Type B pancreatic cell (in vitro differentiated cells): Measurements from ENCODE around the gene TOMM40L. TPM values are rescaled to one million over a fixed set of nuclear protein-coding genes. Genes with fewer than 3 reads are reported as not detected.

Source experiments
- DNase-seq: peaks from one replicate; pipeline ENCODE4 v3.0.0; 2021; ENCODE audit warnings: mixed read lengths; ENCODE audit not compliant: unreplicated experiment; ENCODE audit errors: extremely low spot score
- H3K27ac Mint-ChIP-seq: 2 replicates; pipeline ENCODE4 v1.8.0; 2021; ENCODE audit warnings: mild to moderate bottlenecking, mixed read lengths
- H3K27me3 Mint-ChIP-seq: 2 replicates; pipeline ENCODE4 v1.8.0; 2021; ENCODE audit warnings: mixed read lengths
- H3K36me3 Mint-ChIP-seq: 2 replicates; pipeline ENCODE4 v1.8.0; 2021; ENCODE audit warnings: mixed read lengths
- H3K4me1 Mint-ChIP-seq: one replicate; pipeline ENCODE4 v1.8.0; 2021; ENCODE audit warnings: mixed read lengths; ENCODE audit not compliant: unreplicated experiment
- H3K4me3 Mint-ChIP-seq: 2 replicates; pipeline ENCODE4 v1.8.0; 2021; ENCODE audit warnings: mild to moderate bottlenecking, mixed read lengths
- H3K9me3 Mint-ChIP-seq: 2 replicates; pipeline ENCODE4 v1.8.0; 2021; ENCODE audit warnings: mixed read lengths
- CTCF ChIP-seq: fragments of 200-600 bp; sonication (generic); conservative IDR thresholded peaks from 2 replicates; pipeline ENCODE4 v1.5.0; 2021; ENCODE audit warnings: antibody characterized with exemption, mild to moderate bottlenecking
- microRNA-seq: library from miRNA; unstranded; fragments of <30 nt; microRNA quantifications from one replicate; pipeline ENCODE4, GENCODE V29; 2020
- total RNA-seq: library from RNA; stranded (reverse); gene quantifications from 2 replicates; pipeline ENCODE4 v1.2.1, GENCODE V29; 2021; ENCODE audit warnings: low replicate concordance

Gene TOMM40L
- total RNA-seq, 1 donor from 2014 or later = 13.6 TPM

GRCh38 chr1:161266836-161267235 is 41.0 kb downstream of the TOMM40L start:
- Mint-ChIP-seq H3K27ac (no peak overlapping the region), H3K27me3 (peaks cover 9% of the 10 kb centered on the region), H3K4me3 (no peak overlapping the region), H3K9me3 (no peaks in the 10 kb centered on the region), H3K4me1 (peaks cover 9% of the 10 kb centered on the region), H3K36me3 (no peaks in the 10 kb centered on the region)
- DNase-seq = no peak
- no peak for TF ChIP-seq CTCF

GRCh38 chr1:161267321-161267720 is 41.5 kb downstream of the TOMM40L start:
- no peaks in the 10 kb centered on the region for H3K36me3 Mint-ChIP-seq
- H3K27me3 Mint-ChIP-seq = peaks cover 7% of the 10 kb centered on the region
- peaks cover 9% of the 10 kb centered on the region for H3K4me1 Mint-ChIP-seq
- H3K27ac Mint-ChIP-seq = no peak overlapping the region
- DNase-seq = no peak
- H3K9me3 Mint-ChIP-seq = no peaks in the 10 kb centered on the region
- no peak overlapping the region for H3K4me3 Mint-ChIP-seq
- TF ChIP-seq CTCF = no peak

GRCh38 chr1:161273402-161273801 is 47.5 kb downstream of the TOMM40L start:
- no peak for TF ChIP-seq CTCF
- no peaks in the 10 kb centered on the region for H3K36me3 Mint-ChIP-seq

GRCh38 chr1:161274874-161275273 is 49.0 kb downstream of the TOMM40L start:
- Mint-ChIP-seq H3K36me3 (no peaks in the 10 kb centered on the region), H3K27ac (no peak overlapping the region), H3K9me3 (no peaks in the 10 kb centered on the region), H3K4me3 (no peak overlapping the region), H3K4me1 (no peaks in the 10 kb centered on the region), H3K27me3 (peaks cover 33% of the 10 kb centered on the region)
- no peak for DNase-seq
- TF ChIP-seq CTCF = no peak

More at GRCh38 chr1:161273402-161273801, 47.5 kb downstream of the TOMM40L start:
- H3K4me1 Mint-ChIP-seq = no peaks in the 10 kb centered on the region
- H3K27me3 Mint-ChIP-seq = peaks cover 25% of the 10 kb centered on the region
- no peak overlapping the region for H3K27ac Mint-ChIP-seq
- no peaks in the 10 kb centered on the region for H3K9me3 Mint-ChIP-seq
- no peak for DNase-seq
- no peak overlapping the region for H3K4me3 Mint-ChIP-seq

Small RNA genes within 50 kb of the gene (microRNA-seq; reads per million reads assigned to microRNA genes)
- not detected for gene MIR5187

Other genes starting within 250 kb of the TOMM40L start
- gene F11R, start 204.9 kb upstream of the TOMM40L start, total RNA-seq = 66.8 and 147 TPM in 2 replicates
- 40.8 and 98.0 TPM in 2 replicates for gene TSTD1, start 187.1 kb upstream of the TOMM40L start, total RNA-seq
- gene USF1, start 180.1 kb upstream of the TOMM40L start, total RNA-seq = 62.2 and 79.1 TPM in 2 replicates
- 1.3 and 3.3 TPM in 2 replicates for gene ARHGAP30, start 156.2 kb upstream of the TOMM40L start, total RNA-seq
- 57.7 and 193 TPM in 2 replicates for gene NECTIN4, start 136.5 kb upstream of the TOMM40L start, total RNA-seq
- 14.1 and 14.3 TPM in 2 replicates for gene KLHDC9, start 127.7 kb upstream of the TOMM40L start, total RNA-seq
- 41.1 and 50.9 TPM in 2 replicates for gene PFDN2, start 108.0 kb upstream of the TOMM40L start, total RNA-seq
- gene NIT1, start 108.0 kb upstream of the TOMM40L start, total RNA-seq = 42.4 and 47.5 TPM in 2 replicates
- gene DEDD, start 93.4 kb upstream of the TOMM40L start, total RNA-seq = 31.3 and 41.0 TPM in 2 replicates
- gene UFC1, start 72.1 kb upstream of the TOMM40L start, total RNA-seq = 90.3 and 103 TPM in 2 replicates
- 31.6 and 45.7 TPM in 2 replicates for gene USP21, start 66.6 kb upstream of the TOMM40L start, total RNA-seq
- gene PPOX, start 59.6 kb upstream of the TOMM40L start, total RNA-seq = 25.7 and 43.6 TPM in 2 replicates
- gene B4GALT3, start 48.6 kb upstream of the TOMM40L start, total RNA-seq = 42.4 and 48.5 TPM in 2 replicates
- 0.10 and 2.5 TPM in 2 replicates for gene ADAMTS4, start 27.0 kb upstream of the TOMM40L start, total RNA-seq
- gene NDUFS2, start 23.7 kb upstream of the TOMM40L start, total RNA-seq = 93.1 and 97.4 TPM in 2 replicates
- 0.80 TPM in 1 of 2 replicates, not detected in the other for gene FCER1G, start 10.8 kb upstream of the TOMM40L start, total RNA-seq
- 39.5 and 238 TPM in 2 replicates for gene APOA2, start 2.4 kb upstream of the TOMM40L start, total RNA-seq
- gene NR1I3, start 12.1 kb downstream of the TOMM40L start, total RNA-seq = not detected in 2 replicates
- gene PCP4L1, start 32.7 kb downstream of the TOMM40L start, total RNA-seq = 1.0 and 3.4 TPM in 2 replicates
- gene MPZ, start 83.9 kb downstream of the TOMM40L start, total RNA-seq = 0.76 and 3.6 TPM in 2 replicates
- gene SDHC, start 88.3 kb downstream of the TOMM40L start, total RNA-seq = 206 and 235 TPM in 2 replicates
- gene CFAP126, start 141.8 kb downstream of the TOMM40L start, total RNA-seq = 0.76 and 13.5 TPM in 2 replicates